Glutamatergic neuron (in vitro differentiated cells): ENCODE measurements around the gene NEDD9. TPM values are rescaled to one million over a fixed set of nuclear protein-coding genes. Genes with fewer than 3 reads are reported as not detected.
A peak's percentile ranks its signal among the peaks of the same experiment; 100 is the strongest.

Experiments used
- DNase-seq: peaks from one replicate; pipeline ENCODE4 v3.0.0; 2022
- H3K27ac Mint-ChIP-seq: one replicate; pipeline ENCODE4 v1.8.0; 2020; ENCODE audit warnings: mild to moderate bottlenecking, mixed read lengths, inconsistent platforms; ENCODE audit not compliant: unreplicated experiment
- H3K27me3 Mint-ChIP-seq: one replicate; pipeline ENCODE4 v1.8.0; 2020; ENCODE audit warnings: mild to moderate bottlenecking, moderate library complexity, mixed read lengths, inconsistent platforms; ENCODE audit not compliant: unreplicated experiment
- H3K36me3 Mint-ChIP-seq: one replicate; pipeline ENCODE4 v1.8.0; 2020; ENCODE audit warnings: mild to moderate bottlenecking, mixed read lengths, inconsistent platforms; ENCODE audit not compliant: unreplicated experiment
- H3K4me1 Mint-ChIP-seq: one replicate; pipeline ENCODE4 v1.8.0; 2020; ENCODE audit warnings: mild to moderate bottlenecking, low read depth, mixed read lengths, inconsistent platforms; ENCODE audit not compliant: unreplicated experiment
- H3K4me3 Mint-ChIP-seq: one replicate; pipeline ENCODE4 v1.8.0; 2020; ENCODE audit warnings: mild to moderate bottlenecking, mixed read lengths, inconsistent platforms; ENCODE audit not compliant: unreplicated experiment
- H3K9me3 Mint-ChIP-seq: one replicate; pipeline ENCODE4 v1.8.0; 2020; ENCODE audit warnings: mild to moderate bottlenecking, moderate library complexity, mixed read lengths, inconsistent platforms; ENCODE audit not compliant: unreplicated experiment
- total RNA-seq: library from RNA; stranded (reverse); fragmentation: NEBNext Ultra II Directional; extraction: Animal tissue kit (Norgen Biotek cat#: 25700); gene quantifications from one replicate; pipeline ENCODE4 v1.2.1, GENCODE V29; 2021; ENCODE audit not compliant: unreplicated experiment
- TF ChIP-seq, protein P1 (sequence below): fragments of 200-600 bp; sonication (generic); IDR thresholded peaks from one replicate; pipeline ENCODE4 v1.5.0; 2021; ENCODE audit not compliant: partially characterized antibody, unreplicated experiment

Gene NEDD9
- total RNA-seq, 1 donor from 2014 or later = 0.71 TPM

DNA sequence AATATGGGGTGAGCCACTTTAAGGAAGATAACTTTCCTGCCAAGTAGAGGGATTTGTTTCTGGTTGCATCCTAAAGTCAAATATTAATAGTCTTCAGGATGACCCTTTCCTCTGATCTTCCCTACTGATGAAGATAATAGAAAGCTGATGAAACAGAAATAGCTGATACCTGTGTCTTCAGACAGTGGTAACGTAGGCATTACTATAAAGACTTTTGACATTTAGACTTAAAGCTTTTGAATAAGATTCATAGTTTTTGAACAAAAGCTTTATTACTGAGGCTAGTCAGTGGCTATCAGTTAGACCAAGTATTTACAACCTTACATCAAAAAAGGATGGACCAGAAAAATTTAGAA lies 1.4 kb downstream of the NEDD9 start:
- no peak overlapping the region for H3K27ac Mint-ChIP-seq
- H3K4me1 Mint-ChIP-seq = peaks cover 6% of the 10 kb centered on the region
- no peak for DNase-seq
- no peak overlapping the region for H3K4me3 Mint-ChIP-seq
- H3K9me3 Mint-ChIP-seq = peaks cover 2% of the 10 kb centered on the region
- H3K36me3 Mint-ChIP-seq = no peaks in the 10 kb centered on the region
- no peaks in the 10 kb centered on the region for H3K27me3 Mint-ChIP-seq
- TF ChIP-seq, protein P1, sequence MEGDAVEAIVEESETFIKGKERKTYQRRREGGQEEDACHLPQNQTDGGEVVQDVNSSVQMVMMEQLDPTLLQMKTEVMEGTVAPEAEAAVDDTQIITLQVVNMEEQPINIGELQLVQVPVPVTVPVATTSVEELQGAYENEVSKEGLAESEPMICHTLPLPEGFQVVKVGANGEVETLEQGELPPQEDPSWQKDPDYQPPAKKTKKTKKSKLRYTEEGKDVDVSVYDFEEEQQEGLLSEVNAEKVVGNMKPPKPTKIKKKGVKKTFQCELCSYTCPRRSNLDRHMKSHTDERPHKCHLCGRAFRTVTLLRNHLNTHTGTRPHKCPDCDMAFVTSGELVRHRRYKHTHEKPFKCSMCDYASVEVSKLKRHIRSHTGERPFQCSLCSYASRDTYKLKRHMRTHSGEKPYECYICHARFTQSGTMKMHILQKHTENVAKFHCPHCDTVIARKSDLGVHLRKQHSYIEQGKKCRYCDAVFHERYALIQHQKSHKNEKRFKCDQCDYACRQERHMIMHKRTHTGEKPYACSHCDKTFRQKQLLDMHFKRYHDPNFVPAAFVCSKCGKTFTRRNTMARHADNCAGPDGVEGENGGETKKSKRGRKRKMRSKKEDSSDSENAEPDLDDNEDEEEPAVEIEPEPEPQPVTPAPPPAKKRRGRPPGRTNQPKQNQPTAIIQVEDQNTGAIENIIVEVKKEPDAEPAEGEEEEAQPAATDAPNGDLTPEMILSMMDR = no peak

DNA sequence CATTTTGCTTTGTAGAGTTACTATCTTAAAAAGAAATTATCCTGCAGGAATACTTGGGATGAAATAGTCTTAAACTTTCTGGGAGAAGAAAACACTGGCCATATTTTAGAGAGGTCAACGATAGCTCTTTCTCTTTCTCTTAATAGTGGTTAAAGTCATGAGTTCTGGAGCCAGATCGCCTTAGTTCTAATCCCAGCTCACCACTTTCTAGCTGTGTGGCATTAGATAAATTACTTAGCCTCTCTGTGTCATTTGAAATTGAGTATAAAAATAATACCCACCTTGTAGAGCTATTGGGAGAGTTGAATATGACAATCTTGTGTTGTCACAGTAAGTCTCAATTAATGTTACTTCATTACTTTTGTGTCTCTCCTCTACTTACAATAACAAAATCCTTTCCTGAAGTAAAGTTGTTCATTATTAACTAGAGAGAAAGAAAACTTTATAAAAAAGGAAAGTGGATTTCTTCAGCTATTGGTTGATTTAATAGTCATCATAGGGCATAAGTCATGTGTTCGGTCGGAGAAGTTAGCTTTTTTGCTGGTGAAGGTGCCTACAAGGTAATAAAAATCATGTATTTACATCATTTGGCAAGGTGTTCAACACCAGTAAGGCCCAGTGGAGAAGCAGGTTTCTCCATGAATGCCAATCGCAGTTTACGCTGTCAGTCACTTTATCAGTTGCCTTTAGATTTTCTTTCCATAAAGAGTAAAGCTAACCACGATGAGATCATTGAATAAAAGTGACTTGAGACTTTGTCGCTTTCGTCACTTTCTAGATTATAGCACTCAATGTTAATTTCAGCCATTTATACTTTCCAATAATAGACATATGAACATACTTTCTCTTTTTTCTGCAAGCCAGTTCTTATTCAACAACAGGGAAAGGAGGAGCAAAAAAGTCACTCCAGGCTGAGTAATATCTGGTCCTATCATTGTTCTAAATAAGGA lies 2.0 kb downstream of the NEDD9 start:
- Mint-ChIP-seq H3K27me3 (no peaks in the 10 kb centered on the region), H3K4me3 (no peak overlapping the region), H3K27ac (no peak overlapping the region), H3K9me3 (peaks cover 2% of the 10 kb centered on the region), H3K4me1 (peaks cover 6% of the 10 kb centered on the region), H3K36me3 (no peaks in the 10 kb centered on the region)
- TF ChIP-seq, protein P1 = no peak
- DNase-seq = no peak

DNA sequence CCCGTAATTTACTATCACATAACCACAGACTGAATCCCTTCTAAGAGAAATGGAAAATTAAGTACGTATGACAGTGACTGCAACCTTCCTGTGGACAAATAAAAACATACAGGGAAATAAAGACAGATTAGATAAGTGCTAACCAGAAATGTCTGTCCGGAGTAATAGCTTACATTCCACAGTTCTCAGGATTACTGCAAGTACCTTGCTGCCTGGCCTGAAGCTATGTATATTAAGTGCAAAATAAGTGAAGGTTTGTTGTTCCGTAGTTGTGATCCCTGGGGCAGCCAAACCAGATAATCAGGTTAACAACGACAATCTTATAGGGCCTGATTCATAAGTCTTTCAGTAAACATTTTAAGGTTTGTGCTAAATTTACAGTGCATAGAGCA lies 2.8 kb downstream of the NEDD9 start:
- Mint-ChIP-seq H3K36me3 (no peaks in the 10 kb centered on the region), H3K9me3 (peaks cover 2% of the 10 kb centered on the region), H3K4me3 (no peak overlapping the region), H3K27ac (no peak overlapping the region), H3K27me3 (no peaks in the 10 kb centered on the region), H3K4me1 (peaks cover 6% of the 10 kb centered on the region)
- DNase-seq = no peak
- TF ChIP-seq, protein P1 = no peak

DNA sequence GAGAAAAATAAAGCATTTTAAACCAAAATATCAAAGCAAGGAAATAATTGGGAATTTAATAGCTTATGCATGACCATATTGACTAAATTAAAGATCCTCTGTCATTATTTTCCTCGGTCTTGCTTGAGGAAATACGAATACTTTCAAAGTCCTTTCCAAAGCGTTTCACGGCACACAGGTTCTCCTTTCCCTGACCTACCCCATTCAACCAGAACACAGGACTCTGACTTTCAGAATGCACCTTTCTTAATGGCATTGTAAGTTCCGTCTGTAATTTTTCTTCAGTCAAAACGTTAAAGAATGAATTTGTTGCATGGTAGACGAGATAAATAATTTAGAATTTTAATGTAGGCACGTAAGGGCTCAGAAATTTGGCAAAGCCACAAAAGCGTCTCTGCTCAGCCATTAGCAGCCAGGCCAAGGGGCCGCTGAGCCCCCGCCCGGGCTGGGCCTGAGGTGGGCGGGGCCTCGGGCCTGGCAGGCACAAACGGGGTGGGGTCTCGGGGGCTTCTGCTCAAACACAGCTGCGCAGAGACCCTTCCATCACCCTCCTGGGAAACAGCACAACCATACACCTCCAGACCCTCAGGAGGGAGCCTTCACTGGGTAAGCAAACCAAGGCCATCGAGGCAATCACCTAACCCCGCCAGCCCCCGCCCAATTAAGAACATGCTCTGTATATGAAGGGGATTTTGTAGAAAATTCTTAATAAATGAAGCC lies 3.4 kb downstream of the NEDD9 start:
- peaks cover 2% of the 10 kb centered on the region for H3K9me3 Mint-ChIP-seq
- TF ChIP-seq, protein P1 = no peak
- H3K36me3 Mint-ChIP-seq = no peaks in the 10 kb centered on the region
- DNase-seq = peak; percentile 40
- H3K27me3 Mint-ChIP-seq = no peaks in the 10 kb centered on the region
- no peak overlapping the region for H3K27ac Mint-ChIP-seq
- no peak overlapping the region for H3K4me3 Mint-ChIP-seq
- H3K4me1 Mint-ChIP-seq = peaks cover 6% of the 10 kb centered on the region

DNA sequence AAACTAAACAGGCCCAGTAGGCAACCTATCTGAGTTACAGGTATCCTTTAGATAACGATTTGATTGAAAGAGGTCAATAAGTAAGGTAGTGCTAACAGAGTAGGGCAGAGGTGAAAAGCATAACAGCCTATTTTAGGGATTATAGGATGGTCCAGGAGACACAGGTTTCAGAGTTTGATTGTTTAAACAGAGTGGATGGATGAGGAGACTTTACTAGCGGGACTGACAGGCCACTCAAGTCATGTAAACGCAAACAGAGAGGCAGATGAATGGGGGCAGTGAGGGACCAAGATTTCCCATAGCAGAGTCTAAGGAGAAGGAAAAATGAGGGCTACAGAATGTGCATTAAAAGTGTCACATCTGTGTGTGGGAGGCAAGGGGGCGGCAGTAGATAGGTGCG lies 4.8 kb downstream of the NEDD9 start:
- peaks cover 5% of the 10 kb centered on the region for H3K4me1 Mint-ChIP-seq
- H3K36me3 Mint-ChIP-seq = no peaks in the 10 kb centered on the region
- DNase-seq = no peak
- H3K27me3 Mint-ChIP-seq = peaks cover 3% of the 10 kb centered on the region
- H3K9me3 Mint-ChIP-seq = peaks cover 2% of the 10 kb centered on the region
- H3K27ac Mint-ChIP-seq = no peak overlapping the region
- TF ChIP-seq, protein P1 = no peak
- H3K4me3 Mint-ChIP-seq = no peak overlapping the region
